Right atrium auricular region (tissue), 2 donors: ENCODE results near the gene ZNRF2. TPM values are rescaled to one million over a fixed set of nuclear protein-coding genes. Genes with fewer than 3 reads are reported as not detected.

ENCODE experiments used
- DNase-seq: peaks from one replicate; pipeline ENCODE4 v3.0.0-alpha.2; 2019; ENCODE audit warnings: low spot score
- H3K27ac ChIP-seq, 2 donors: fragments of 200-600 bp; sonication (generic); 1 replicate in 1 of 2; 2 replicates in 1 of 2; pipeline ENCODE4 v1.5.1; 2016 to 2019
- H3K27me3 ChIP-seq, 2 donors: fragments of 200-600 bp; sonication (generic); one replicate each; pipeline versions ENCODE4 v1.5.1 to v1.6.0; 2017 to 2019
- H3K36me3 ChIP-seq: fragments of 200-600 bp; sonication (generic); one replicate; pipeline ENCODE4 v1.5.1; 2016
- H3K4me1 ChIP-seq, 2 donors: fragments of 200-600 bp; sonication (generic); one replicate each; pipeline versions ENCODE4 v1.5.1 to v1.6.0; 2017 to 2019
- H3K4me3 ChIP-seq, 2 donors: fragments of 200-600 bp; sonication (generic); 1 replicate in 1 of 2; 2 replicates in 1 of 2; pipeline ENCODE4 v1.5.1; 2017 to 2019; ENCODE audit warnings: mild to moderate bottlenecking in 1 of 2, moderate library complexity in 1 of 2
- H3K9me3 ChIP-seq, 2 donors: fragments of 200-600 bp; sonication (generic); one replicate each; pipeline ENCODE4 v1.5.1; 2019
- total RNA-seq, 2 donors: library from RNA; depleted of rRNA; stranded (reverse); fragments of >200 nt; gene quantifications; one replicate each; pipeline ENCODE4 v1.1.0, GENCODE V29; 2016
- TF ChIP-seq, protein P1 (sequence below), 2 donors: fragments of 200-600 bp; sonication (generic); IDR thresholded peaks; one replicate each; pipeline ENCODE4 v1.5.1; 2019; ENCODE audit warnings: antibody characterized with exemption in 2 of 2

ZNRF2 gene
- total RNA-seq, 2 donors from 2014 or later = 7.6 to 9.7 TPM

DNA sequence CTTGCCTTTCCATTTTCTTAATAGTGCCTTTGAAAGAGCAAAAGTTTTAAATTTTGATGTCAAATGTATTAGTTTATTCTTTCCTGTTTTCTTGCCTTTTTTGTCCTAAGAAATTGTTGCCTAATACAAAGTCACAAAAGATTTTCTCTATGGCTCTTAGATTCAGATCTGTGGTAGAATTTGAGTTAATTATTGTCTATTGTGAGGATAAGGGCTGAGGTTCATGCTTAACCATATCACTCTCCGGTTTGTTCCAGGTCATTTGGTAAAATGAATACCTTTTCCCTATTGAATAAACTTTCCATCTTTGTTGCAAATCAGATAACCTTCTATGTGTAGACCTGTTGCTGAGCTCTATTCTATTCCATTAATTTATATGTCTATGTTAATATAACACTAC is 98.2 kb downstream of the ZNRF2 start:
- DNase-seq = no peak
- Histone ChIP-seq H3K9me3 (peaks cover 0 to 16% of the 10 kb centered on the region in 2 donors), H3K27me3 (no peaks in the 10 kb centered on the region), H3K4me1 (no peaks in the 10 kb centered on the region), H3K27ac (no peak overlapping the region), H3K36me3 (no peaks in the 10 kb centered on the region), H3K4me3 (no peak overlapping the region)
- TF ChIP-seq, protein P1, sequence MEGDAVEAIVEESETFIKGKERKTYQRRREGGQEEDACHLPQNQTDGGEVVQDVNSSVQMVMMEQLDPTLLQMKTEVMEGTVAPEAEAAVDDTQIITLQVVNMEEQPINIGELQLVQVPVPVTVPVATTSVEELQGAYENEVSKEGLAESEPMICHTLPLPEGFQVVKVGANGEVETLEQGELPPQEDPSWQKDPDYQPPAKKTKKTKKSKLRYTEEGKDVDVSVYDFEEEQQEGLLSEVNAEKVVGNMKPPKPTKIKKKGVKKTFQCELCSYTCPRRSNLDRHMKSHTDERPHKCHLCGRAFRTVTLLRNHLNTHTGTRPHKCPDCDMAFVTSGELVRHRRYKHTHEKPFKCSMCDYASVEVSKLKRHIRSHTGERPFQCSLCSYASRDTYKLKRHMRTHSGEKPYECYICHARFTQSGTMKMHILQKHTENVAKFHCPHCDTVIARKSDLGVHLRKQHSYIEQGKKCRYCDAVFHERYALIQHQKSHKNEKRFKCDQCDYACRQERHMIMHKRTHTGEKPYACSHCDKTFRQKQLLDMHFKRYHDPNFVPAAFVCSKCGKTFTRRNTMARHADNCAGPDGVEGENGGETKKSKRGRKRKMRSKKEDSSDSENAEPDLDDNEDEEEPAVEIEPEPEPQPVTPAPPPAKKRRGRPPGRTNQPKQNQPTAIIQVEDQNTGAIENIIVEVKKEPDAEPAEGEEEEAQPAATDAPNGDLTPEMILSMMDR (IDR thresholded peaks at IDR 0.05) = no peak

DNA sequence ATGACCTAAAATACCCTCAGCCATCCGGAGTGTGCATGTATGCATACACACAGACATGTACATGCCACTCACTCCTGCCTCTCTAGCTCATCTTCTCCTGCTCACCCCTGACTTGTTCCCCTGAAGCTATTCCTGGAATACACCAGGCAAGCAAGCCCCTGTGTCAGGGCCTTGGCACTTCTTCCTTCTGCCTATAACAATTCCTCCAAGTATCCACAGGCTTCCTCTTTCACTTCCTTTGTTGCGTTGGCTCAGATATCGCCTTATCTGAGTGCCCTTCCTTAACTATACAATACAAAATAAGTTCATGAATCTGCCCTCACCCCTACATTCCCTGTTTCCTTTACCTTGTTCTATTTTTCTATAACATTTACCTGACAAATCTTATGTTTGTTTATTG is 105.4 kb downstream of the ZNRF2 start:
- H3K27ac ChIP-seq = no peak overlapping the region
- TF ChIP-seq, protein P1 (IDR thresholded peaks at IDR 0.05) = no peak
- no peak for DNase-seq
- H3K4me3 ChIP-seq = no peak overlapping the region
- no peaks in the 10 kb centered on the region for H3K9me3 ChIP-seq
- H3K36me3 ChIP-seq = no peaks in the 10 kb centered on the region
- no peaks in the 10 kb centered on the region for H3K27me3 ChIP-seq
- H3K4me1 ChIP-seq = no peaks in the 10 kb centered on the region

DNA sequence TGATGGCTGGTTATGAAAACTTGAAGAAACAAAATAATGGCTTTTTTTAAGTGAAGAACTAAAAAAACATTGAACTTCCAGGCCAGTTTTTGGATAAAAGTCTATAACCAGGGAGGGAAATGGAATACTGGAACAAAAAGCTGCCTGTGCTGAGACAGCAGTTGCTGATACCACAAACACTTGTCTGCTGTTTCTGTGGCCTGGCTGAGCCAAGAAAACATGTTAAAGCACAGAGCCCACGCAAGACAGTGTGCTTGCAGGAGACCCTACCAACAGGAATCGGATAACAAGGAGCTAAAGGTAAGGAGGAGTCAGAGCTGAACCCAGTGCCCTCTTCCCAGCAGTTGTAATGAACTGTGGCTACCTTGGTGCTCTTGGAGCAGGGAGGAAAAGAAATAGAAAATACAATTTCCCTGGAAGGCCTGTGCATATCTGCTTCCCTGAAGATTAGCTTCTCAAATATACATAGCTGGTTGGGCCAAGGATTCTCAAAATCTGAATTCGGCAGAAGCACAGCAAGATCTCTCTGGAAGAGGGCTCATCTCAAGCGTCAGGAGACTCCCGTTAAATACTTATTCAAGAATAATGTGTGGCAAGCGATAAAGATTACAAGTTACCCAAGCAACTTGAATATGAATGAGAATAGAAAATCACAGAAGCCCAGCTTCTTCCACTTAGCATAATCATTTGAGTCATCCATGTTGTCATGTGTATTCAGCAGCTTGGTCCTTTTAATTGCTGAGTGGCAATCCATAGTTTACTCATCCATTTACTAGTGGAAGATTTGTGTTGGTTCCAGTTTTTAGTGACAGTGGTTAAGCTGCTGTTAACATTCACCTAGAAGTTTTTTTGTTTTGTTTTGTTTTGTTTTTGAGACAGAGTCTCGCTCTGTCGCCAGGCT is 106.6 kb downstream of the ZNRF2 start:
- no peaks in the 10 kb centered on the region for H3K36me3 ChIP-seq
- no peaks in the 10 kb centered on the region for H3K4me1 ChIP-seq
- no peak overlapping the region for H3K4me3 ChIP-seq
- TF ChIP-seq, protein P1 (IDR thresholded peaks at IDR 0.05) = no peak
- no peaks in the 10 kb centered on the region for H3K27me3 ChIP-seq
- H3K27ac ChIP-seq = no peak overlapping the region
- no peaks in the 10 kb centered on the region for H3K9me3 ChIP-seq
- DNase-seq = no peak

DNA sequence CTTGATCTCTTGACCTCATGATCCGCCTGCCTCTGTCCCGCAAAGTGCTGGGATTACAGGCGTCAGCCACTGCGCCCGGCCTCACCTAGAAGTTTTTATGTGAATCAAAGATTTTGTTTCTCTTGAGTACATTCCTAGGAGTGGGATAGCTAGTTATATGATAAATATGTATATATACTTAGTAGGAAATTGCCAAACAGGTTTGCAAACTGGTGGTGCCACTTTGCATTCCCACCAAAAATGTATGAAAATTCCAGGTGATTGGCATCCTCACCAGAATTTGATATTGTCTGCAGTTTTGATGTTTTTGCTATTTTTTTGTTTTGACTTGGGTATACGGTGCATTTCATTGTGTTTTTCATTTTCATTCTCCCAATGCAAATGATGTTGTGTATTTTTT is 107.4 kb downstream of the ZNRF2 start:
- Histone ChIP-seq H3K36me3 (no peaks in the 10 kb centered on the region), H3K9me3 (no peaks in the 10 kb centered on the region), H3K27ac (no peak overlapping the region), H3K27me3 (no peaks in the 10 kb centered on the region), H3K4me1 (no peaks in the 10 kb centered on the region), H3K4me3 (no peak overlapping the region)
- TF ChIP-seq, protein P1 (IDR thresholded peaks at IDR 0.05) = no peak
- DNase-seq = no peak

GRCh38 chr7:30395676-30396075 is 111.3 kb downstream of the ZNRF2 start:
- H3K27ac ChIP-seq = no peak overlapping the region
- no peak overlapping the region for H3K4me3 ChIP-seq
- DNase-seq = no peak
- H3K36me3 ChIP-seq = no peaks in the 10 kb centered on the region
- no peaks in the 10 kb centered on the region for H3K9me3 ChIP-seq
- no peaks in the 10 kb centered on the region for H3K27me3 ChIP-seq
- no peaks in the 10 kb centered on the region for H3K4me1 ChIP-seq
- TF ChIP-seq, protein P1 (IDR thresholded peaks at IDR 0.05) = no peak
